Hepatocyte (in vitro differentiated cells): ENCODE data around the gene PRKCA. TPM values are rescaled to one million over a fixed set of nuclear protein-coding genes. Genes with fewer than 3 reads are reported as not detected.

Source experiments
- DNase-seq: peaks from one replicate; pipeline ENCODE4 v3.0.0-alpha.2; 2016; ENCODE audit warnings: low spot score
- H2AFZ ChIP-seq: fragments of 200-600 bp; sonication (generic); 2 replicates; pipeline ENCODE4 v1.6.0; 2016; ENCODE audit warnings: antibody characterized with exemption, mild to moderate bottlenecking
- H3K27ac ChIP-seq: fragments of 200-600 bp; sonication (generic); 2 replicates; pipeline ENCODE4 v1.5.1; 2016; ENCODE audit warnings: mild to moderate bottlenecking
- H3K27me3 ChIP-seq: fragments of 200-600 bp; sonication (generic); 2 replicates; pipeline ENCODE4 v1.6.1; 2016
- H3K36me3 ChIP-seq: fragments of 200-600 bp; sonication (generic); replicated peaks from 2 replicates; pipeline ENCODE4 v1.5.1; 2016; ENCODE audit warnings: low read depth; ENCODE audit not compliant: insufficient read depth
- H3K4me1 ChIP-seq: fragments of 200-600 bp; sonication (generic); 2 replicates; pipeline ENCODE4 v1.5.1; 2016; ENCODE audit warnings: mild to moderate bottlenecking, moderate library complexity; ENCODE audit not compliant: insufficient read depth
- H3K4me2 ChIP-seq: fragments of 200-600 bp; sonication (generic); 2 replicates; pipeline ENCODE4 v1.6.0; 2016
- H3K4me3 ChIP-seq: fragments of 200-600 bp; sonication (generic); 2 replicates; pipeline ENCODE4 v1.5.1; 2016; ENCODE audit warnings: mild to moderate bottlenecking
- H3K79me2 ChIP-seq: fragments of 200-600 bp; sonication (generic); 2 replicates; pipeline ENCODE4 v1.6.0; 2017; ENCODE audit warnings: mild to moderate bottlenecking
- H3K9me2 ChIP-seq: fragments of 200-600 bp; sonication (generic); replicated peaks from 2 replicates; pipeline ENCODE4 v1.6.0; 2017; ENCODE audit warnings: mild to moderate bottlenecking; ENCODE audit not compliant: insufficient read depth
- H3K9me3 ChIP-seq: fragments of 200-600 bp; sonication (generic); 2 replicates; pipeline ENCODE4 v1.5.1; 2016; ENCODE audit warnings: low read depth, mild to moderate bottlenecking
- H4K20me1 ChIP-seq: fragments of 200-600 bp; sonication (generic); 2 replicates; pipeline ENCODE4 v1.6.0; 2016; ENCODE audit warnings: mild to moderate bottlenecking; ENCODE audit not compliant: insufficient read depth, poor library complexity, severe bottlenecking
- CTCF ChIP-seq: fragments of 200-600 bp; sonication (generic); IDR thresholded peaks from 2 replicates; pipeline ENCODE4 v1.5.1; 2016; ENCODE audit warnings: antibody characterized with exemption, mild to moderate bottlenecking; ENCODE audit not compliant: poor library complexity
- EZH2 ChIP-seq: fragments of 200-600 bp; sonication (generic); IDR thresholded peaks from 2 replicates; pipeline ENCODE4 v1.6.1; 2016; ENCODE audit warnings: antibody characterized with exemption, mild to moderate bottlenecking, borderline replicate concordance
- EZH2phosphoT487 ChIP-seq: fragments of 200-600 bp; sonication (generic); IDR thresholded peaks from one replicate; pipeline ENCODE4 v1.6.1; 2018; ENCODE audit warnings: antibody characterized with exemption, mild to moderate bottlenecking, low read depth, moderate library complexity; ENCODE audit not compliant: unreplicated experiment, severe bottlenecking
- WGBS: methylation state at CpG from one replicate; pipeline ENCODE4 v1.1.6; 2016; ENCODE audit warnings: low lambda C conversion rate; ENCODE audit errors: missing lambda C conversion rate; 5-methylcytosine and 5-hydroxymethylcytosine counted together
- polyA plus RNA-seq: library from polyadenylated mRNA; unstranded; fragments of >200 nt; fragmentation: Nextera tagmentation; extraction: Ambion mirVana; gene quantifications from 2 replicates; pipeline ENCODE4 v1.2.1, GENCODE V29; 2016
- total RNA-seq: library from RNA; depleted of rRNA; stranded (reverse); fragments of >200 nt; gene quantifications from 2 replicates; pipeline ENCODE4 v1.2.3, GENCODE V29; 2014

The PRKCA gene
- total and polyA plus RNA-seq, 2 experiments from 2014 or later: 5.9 to 18.5 TPM

- Histone ChIP-seq H3K4me1 (peaks cover 32% of the 10 kb centered on the region), H2AFZ (no peak overlapping the region), H3K79me2 (peaks cover 12% of the 10 kb centered on the region), H3K4me3 (no peak overlapping the region), H3K4me2 (no peak overlapping the region), H4K20me1 (no peaks in the 10 kb centered on the region), H3K27me3 (no peaks in the 10 kb centered on the region), H3K27ac (peak overlapping the region; percentile 76), H3K36me3 (no peaks in the 10 kb centered on the region), H3K9me3 (no peaks in the 10 kb centered on the region), H3K9me2 (no peaks in the 10 kb centered on the region)
- TF ChIP-seq EZH2: no peak
- no peak for TF ChIP-seq EZH2phosphoT487
- TF ChIP-seq CTCF: no peak
- no peak for DNase-seq
- 90% methylated on average over 1 of the region's 1 CpG for WGBS
Measured at GRCh38 chr17:66469461-66469860, 167.0 kb downstream of the PRKCA start.

- DNase-seq: no peak
- TF ChIP-seq EZH2: no peak
- no peak for TF ChIP-seq EZH2phosphoT487
- no peak for TF ChIP-seq CTCF
- Histone ChIP-seq H3K4me1 (peaks cover 32% of the 10 kb centered on the region), H2AFZ (no peak overlapping the region), H3K27ac (no peak overlapping the region), H3K4me2 (no peak overlapping the region), H4K20me1 (no peaks in the 10 kb centered on the region), H3K27me3 (no peaks in the 10 kb centered on the region), H3K36me3 (no peaks in the 10 kb centered on the region), H3K4me3 (no peak overlapping the region), H3K79me2 (peaks cover 12% of the 10 kb centered on the region), H3K9me2 (no peaks in the 10 kb centered on the region), H3K9me3 (no peaks in the 10 kb centered on the region)
- 67% methylated on average over 4 of the region's 4 CpGs for WGBS
Measured at GRCh38 chr17:66469890-66470289, 167.5 kb downstream of the PRKCA start.

GRCh38 chr17:66472123-66472522 is 169.7 kb downstream of the PRKCA start:
- Histone ChIP-seq H3K79me2 (peaks cover 8% of the 10 kb centered on the region), H3K27me3 (no peaks in the 10 kb centered on the region), H3K4me3 (no peak overlapping the region), H3K9me2 (no peaks in the 10 kb centered on the region), H3K9me3 (no peaks in the 10 kb centered on the region), H3K27ac (no peak overlapping the region), H4K20me1 (no peaks in the 10 kb centered on the region), H3K4me1 (peaks cover 24% of the 10 kb centered on the region), H2AFZ (no peak overlapping the region), H3K36me3 (no peaks in the 10 kb centered on the region), H3K4me2 (no peak overlapping the region)
- TF ChIP-seq EZH2 (no peak), EZH2phosphoT487 (no peak), CTCF (no peak)
- 95% methylated on average over 4 of the region's 4 CpGs for WGBS
- no peak for DNase-seq

- H2AFZ ChIP-seq: no peak overlapping the region
- 60% methylated on average over 1 of the region's 1 CpG for WGBS
- no peak overlapping the region for H3K4me3 ChIP-seq
- H4K20me1 ChIP-seq: no peaks in the 10 kb centered on the region
- peaks cover 4% of the 10 kb centered on the region for H3K4me1 ChIP-seq
- H3K27ac ChIP-seq: no peak overlapping the region
- no peaks in the 10 kb centered on the region for H3K9me2 ChIP-seq
- H3K9me3 ChIP-seq: no peaks in the 10 kb centered on the region
- TF ChIP-seq EZH2phosphoT487 (no peak), EZH2 (no peak), CTCF (no peak)
- H3K27me3 ChIP-seq: no peaks in the 10 kb centered on the region
- H3K4me2 ChIP-seq: peak overlapping the region; percentile 4
- no peak for DNase-seq
- H3K36me3 ChIP-seq: no peaks in the 10 kb centered on the region
- H3K79me2 ChIP-seq: peaks cover 7% of the 10 kb centered on the region
Measured at GRCh38 chr17:66474258-66474657, 171.8 kb downstream of the PRKCA start.
